ENCODE results near the gene PLAC9.
A peak's percentile ranks its signal among the peaks of the same experiment; 100 is the strongest.
"Not testable (repeated sequence)": the region's sequence is repeated elsewhere in the genome, so short reads cannot be mapped to it uniquely, and the experiment has no call there.

Gene PLAC9

DNA sequence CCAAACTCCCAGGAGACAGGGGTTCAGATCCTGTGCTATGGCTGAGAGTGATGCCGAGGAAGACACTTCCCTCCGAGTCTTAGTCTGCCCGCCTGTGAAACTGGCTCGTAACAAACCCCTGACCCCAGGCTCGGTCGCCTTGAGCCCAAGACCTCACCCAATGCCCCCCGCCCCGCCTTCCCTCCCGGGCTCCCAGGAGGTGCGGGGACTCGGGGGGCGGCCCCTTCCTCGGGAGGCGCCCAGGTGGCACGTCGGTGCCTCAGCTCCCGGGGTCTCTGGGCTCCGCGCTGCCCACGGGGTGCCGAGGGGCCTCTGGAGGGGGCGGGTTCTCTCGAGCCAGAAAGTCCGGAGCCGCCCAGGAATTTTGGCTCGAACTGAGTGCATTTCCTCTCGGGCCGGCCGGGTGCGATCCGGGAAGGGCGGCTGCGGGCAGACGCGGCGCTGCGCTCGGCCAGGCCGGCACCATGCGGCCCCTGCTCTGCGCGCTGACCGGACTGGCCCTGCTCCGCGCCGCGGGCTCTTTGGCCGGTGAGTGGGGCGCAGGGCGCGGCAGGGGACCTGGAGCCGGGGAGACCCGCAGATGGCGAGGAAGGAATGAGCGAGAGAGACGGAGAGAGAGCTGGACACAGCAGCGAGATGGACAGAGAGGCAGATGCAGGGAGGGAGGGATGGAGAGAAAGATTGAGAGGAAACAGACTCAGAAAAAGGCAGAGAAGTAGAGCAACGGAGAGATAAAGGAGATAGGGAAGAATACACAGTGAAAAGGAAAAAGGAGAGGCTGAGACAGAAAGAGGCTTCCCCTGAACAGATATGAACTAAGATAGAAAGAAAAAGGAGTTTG lies at the start of gene PLAC9:
PLAC9 (plus strand) TSS at position 432 of the 841 bp plus-strand sequence; CDS start at position 465, 33 bp downstream.
- DNase-seq, result no peak

DNA sequence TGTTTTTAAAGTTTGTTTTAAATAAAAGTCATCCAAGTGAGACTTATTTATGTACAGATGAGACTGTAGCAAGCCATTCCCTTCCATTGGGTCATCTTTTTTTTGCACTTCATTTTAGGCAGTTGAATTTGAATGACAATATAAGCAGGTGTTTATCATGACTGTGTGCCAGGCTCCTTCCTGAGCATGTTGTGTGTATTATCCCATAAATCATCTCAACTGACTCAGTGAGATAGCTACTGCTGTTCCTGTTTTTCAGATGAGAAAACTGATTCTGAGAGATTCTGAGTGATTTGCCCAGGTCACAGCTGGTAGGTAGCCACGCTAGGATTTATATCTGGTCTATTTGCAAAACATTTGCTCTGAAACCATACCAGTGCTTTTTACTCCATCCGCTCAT lies 42.4 kb upstream of the PLAC9 start:
- no peak for DNase-seq

GRCh38 chr10:80094231-80094630 lies 38.3 kb upstream of the PLAC9 start:
- DNase-seq, result no peak

DNA sequence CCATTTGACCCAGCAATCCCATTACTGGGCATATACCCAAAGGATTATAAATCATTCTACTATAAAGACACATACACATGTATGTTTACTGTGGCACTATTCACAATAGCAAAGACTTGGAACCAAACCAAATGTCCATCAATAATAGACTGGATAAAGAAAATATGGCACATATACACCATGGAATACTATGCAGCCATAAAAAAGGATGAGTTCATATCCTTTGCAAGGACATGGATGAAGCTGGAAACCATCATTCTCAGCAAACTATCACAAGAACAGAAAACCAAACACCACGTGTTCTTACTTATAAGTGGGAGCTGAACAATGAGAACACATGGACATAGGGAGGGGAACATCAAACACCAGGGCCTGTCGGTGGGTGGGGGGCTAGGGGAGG lies 34.3 kb upstream of the PLAC9 start:
- not testable (repeated sequence) for DNase-seq

DNA sequence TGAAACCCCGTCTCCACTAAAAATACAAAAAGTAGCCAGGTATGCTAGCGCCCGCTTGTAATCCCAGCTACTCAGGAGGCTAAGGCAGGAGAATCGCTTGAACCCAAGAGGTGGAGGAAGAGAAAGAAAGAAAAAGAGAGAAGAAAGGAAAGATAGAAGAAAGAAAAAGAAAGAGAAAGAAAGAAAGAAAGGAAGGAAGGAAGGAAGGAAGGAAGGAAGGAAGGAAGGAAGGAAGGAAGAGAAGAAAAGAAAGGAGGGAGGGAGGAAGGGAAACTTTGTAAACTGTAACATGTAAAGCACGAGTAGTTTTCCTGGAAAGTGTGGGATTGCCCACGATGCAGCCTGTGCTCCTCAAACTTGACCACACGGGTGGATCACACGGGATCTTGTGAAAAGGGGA lies 33.2 kb upstream of the PLAC9 start:
- DNase-seq, result not testable (repeated sequence)

DNA sequence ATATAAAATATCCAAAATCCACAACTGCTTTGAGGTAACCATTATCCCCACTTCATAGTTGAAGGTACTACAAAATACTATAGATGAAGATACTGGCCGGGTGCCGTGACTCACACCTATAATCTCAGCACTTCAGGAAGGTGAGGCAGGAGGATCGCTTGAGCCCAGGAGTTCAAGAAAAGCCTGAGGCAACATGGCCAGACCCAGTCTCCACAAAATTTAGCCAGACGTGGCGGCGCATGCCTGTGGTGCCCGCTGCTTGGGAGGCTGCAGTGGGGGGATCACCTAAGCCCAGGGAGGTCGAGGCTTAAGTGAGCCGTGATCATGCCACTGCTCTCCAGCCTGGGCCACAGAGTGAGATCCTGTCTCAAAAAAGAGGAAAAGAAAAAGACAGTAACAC lies 32.4 kb upstream of the PLAC9 start:
- no peak for DNase-seq

GRCh38 chr10:80100861-80101695 lies 31.5 kb upstream of the PLAC9 start:
- DNase-seq, result no peak

DNA sequence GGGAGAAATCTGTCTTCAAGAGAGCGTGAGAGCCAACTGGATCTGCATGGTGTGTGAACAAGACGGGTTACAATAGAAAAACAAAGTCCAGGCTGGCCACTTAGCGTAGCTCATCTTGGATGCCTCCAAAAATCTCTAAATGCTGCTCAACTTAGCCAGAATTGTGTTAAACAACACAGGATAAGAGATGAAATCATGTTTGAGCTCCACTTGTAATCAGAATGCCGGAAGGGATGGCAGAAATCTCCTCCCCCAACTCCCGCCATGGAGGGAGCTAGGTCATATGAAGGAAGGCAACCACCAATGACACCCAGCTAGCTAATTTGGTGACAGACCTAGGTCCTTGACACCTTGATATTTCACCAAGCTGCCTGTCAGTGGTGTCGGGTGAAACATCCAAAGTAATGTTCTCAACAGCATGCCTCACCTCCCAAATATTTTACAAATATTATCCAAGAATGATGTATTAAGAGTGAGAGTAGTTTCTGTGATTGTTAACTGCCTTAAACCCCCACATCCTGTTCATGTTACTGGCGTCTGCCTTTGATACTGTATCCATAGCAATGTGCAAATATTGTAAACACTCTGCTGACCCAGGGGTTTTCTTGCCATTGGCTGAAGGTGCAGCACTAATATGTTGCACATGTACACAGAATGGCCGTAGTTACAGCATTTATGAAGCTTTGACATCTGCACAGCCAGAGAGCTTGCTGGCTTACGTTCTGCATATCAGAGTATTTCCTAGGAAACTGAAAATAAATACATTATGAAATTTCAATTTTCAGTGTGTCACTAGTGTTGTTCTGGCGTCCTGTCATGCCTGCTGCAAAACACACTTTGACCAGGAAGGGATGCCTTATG lies 28.2 kb upstream of the PLAC9 start:
- DNase-seq, result peak; percentile 46

DNA sequence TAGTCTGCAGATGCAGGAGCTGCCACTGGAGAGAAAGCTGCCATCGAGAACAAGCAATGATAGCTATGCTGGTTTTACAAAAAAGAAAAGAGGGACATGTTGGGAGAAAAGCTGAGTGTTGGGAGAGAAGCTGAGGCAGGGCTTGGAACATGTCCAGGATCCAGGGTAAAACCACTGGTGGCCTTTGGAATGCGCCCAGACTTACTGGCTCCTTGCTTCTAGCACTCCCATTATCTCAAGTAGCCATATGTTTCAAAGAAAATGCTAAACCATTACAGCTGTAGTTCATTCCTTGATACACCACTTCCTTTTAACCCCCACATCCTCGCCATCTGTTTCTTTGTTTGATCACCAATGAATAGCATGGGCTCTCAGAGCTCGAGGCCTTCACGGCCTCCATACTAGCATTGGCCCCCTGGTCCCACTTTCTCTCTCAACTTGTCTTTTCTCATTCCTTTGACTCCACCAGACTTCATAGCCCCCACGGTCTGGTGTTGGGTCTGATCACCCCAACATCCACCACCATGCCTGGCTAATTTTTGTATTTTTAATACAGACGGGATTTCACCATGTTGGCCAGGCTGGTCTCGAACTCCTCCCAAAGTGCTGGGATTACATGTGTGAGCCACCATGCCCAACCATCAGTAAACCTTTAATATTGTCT lies 23.8 kb upstream of the PLAC9 start:
- no peak for DNase-seq

DNA sequence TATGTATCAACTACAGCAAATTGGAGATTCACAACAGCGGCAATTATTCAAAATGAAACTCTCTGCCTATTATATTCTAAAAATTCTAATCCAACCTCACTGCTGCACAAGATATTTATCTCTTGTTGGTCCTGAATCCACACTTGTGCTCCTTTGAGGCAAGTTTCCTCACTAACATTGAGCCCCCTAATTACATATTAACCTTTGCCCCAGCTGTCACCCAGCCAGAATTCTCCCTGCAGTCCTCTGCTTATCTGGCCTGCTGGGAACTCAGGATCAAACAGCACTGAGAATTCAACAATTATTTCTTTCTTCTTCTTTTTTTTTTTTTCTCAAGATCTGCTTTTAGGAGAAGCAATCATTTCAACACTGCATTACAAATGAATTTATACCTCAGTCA lies 21.5 kb upstream of the PLAC9 start:
- no peak for DNase-seq

DNA sequence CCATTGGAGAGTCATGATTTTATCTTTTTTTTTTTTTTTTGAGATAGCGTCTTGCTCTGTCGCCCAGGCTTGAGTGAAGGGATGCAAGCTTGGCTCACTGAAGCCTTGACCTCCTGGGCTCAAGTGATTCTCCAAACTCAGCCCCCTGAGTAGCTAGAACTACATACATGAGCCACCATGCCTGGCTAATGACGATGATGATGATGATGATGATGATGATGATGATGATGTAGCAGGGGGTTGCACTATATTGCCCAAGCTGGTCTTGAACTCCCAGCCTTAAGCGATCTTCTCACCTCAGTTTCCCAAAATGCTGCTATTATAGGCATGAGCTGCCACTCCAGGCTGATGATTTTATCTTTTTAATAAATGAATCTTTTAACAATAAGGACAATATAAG lies 13.9 kb upstream of the PLAC9 start:
- no peak for DNase-seq

DNA sequence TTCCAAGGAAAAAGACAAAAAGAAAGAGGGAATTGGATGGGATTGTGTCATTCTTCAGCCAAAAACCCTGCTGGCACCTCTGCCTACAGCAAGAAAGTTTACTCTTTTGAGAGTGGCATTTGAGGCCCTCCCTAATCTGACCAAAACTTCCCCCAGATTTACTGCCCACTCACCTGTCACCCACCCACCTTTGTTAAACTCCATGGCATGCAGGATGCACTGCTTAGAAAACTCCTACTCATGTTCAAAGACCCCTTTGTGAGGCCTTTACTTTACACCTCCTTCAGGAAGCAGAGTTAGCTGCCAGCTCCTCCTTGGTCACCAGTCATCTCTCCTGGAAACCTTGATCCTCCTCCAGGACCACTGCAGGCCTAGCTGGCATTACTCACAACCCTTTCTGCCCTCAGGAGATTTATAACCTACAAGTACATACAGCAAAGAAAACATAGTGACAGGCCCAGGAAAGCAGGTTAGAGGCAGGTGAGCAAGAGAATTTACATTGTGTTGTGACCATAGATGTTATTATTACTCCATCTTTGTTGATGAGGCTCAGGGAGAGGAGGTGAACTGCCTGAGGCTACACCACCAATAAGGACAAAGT lies 10.3 kb upstream of the PLAC9 start:
- no peak for DNase-seq

DNA sequence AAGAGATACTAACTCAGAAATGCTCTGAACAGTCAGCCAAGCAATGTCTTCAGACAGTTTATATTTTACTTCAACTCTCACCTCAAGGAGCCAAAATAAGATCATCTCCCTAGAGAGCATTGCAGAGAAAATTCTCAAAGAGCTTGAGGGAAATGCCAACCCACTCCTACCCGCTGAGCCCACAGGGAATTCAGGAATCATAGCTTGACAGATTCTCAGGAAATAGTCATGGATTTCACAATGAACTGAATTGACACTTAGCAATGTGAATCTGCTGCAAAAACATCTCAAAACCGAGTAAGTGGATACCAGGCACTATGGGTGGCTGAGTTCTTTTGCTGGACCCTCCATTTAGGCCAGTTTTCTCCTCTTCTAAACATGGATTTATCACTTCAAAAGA lies 9.8 kb upstream of the PLAC9 start:
- no peak for DNase-seq

DNA sequence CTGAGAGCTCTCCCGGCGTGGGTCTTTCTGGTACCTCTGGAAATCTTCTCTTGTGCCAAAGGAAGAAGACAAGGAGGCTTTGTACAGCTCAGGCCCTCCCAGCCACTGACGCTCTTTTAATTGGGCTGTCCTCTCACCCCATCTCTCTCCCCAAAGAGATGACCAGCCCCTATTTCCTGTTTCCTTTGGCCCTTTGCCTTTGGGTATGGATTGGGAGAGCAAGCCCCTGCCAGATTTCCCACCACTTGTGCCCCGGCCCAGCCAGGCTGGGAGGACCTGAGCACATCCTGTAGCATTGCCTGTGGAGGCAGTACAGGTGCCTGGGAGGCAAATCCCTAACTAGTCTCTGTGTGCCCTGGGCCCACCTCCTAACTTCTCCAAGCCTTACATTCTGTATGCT lies 5.7 kb upstream of the PLAC9 start:
- no peak for DNase-seq

GRCh38 chr10:80131499-80131901 lies 1.0 kb upstream of the PLAC9 start:
- no peak for DNase-seq

DNA sequence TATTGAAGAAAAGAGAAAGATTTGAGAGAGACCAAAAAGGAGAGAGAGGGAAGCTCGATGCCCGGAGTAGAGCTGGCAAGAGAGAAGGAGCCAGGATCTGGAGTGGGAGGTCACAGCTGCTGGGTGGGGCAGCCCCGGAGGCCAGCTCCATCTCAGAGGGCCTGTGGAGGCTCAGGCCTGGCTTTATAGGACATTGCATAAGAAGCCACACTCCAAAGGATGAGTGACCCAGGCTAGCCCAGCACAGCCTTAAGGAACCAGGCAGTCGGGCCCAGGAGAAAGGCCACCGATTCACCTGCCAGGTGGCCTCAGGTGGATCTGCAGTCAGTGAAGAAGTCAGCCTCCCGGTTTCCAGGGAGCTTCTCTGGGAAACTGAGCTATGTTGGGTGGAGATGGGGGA lies 676 bp downstream of the PLAC9 start:
- DNase-seq, result no peak

- DNase-seq, result not testable (repeated sequence)
These were observed 1.2 kb downstream of the PLAC9 start for GRCh38 chr10:80133687-80134086.

- no peak for DNase-seq
These were observed 3.6 kb downstream of the PLAC9 start for GRCh38 chr10:80136134-80136571.

GRCh38 chr10:80137031-80137862 lies 4.7 kb downstream of the PLAC9 start:
- no peak for DNase-seq

- DNase-seq, result no peak
These were observed 5.4 kb downstream of the PLAC9 start for GRCh38 chr10:80137920-80138319.

- DNase-seq, result no peak
These were observed 6.7 kb downstream of the PLAC9 start for GRCh38 chr10:80139265-80139664.

All from CD4-positive, alpha-beta T cell treated with Interleukin-12 subunit alpha and Interleukin-12 subunit beta, for 1 hour (primary cell).